HG03558 (cell line): ENCODE results near the gene KL.

Source experiments
- ATAC-seq: cut with Tn5 transposase; IDR thresholded peaks from one replicate; pipeline ENCODE4 v1.9.1; 2021; ENCODE audit warnings: moderate number of reproducible peaks; ENCODE audit not compliant: unreplicated experiment; ENCODE audit errors: extremely low read depth

The KL gene

DNA sequence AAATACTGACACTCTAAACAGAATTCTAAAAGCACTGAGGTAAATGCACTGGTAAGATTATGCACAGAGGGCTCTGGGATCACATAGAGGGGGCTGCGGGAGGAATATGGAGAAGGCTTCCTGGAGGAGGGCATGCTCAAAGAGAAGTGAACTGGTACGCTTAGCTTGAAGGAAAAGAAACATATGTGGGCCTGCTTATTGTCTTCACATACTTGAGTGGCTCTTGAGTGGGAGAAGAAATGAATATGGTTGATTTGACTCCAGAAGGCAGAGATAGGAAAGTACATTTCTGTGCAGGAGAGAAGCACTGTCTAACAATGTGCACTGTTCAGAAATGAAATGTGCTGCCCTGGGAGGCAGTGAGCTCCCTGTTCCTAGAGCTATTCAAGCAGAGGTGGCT, 91.1 kb downstream of the KL start:
- ATAC-seq, result no peak

DNA sequence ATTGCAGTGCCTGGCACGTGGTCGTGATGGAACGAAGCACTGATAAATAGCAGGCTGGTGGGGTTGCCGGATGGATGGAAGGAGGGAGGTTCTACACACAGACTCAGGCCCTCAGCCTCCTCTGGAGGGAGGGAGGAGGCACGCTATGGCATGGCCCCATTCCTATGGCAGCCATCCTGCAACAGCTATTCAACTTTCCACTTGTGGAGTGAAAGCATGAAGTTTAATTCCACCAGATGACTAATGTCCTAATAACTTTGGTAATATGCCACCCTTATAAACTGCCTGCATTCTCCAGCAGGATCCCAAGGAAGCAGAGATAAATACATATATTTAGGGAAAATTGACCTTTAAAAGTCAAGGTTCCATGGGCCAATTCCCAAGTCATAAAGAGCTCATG, 92.4 kb downstream of the KL start:
- ATAC-seq, result no peak

DNA sequence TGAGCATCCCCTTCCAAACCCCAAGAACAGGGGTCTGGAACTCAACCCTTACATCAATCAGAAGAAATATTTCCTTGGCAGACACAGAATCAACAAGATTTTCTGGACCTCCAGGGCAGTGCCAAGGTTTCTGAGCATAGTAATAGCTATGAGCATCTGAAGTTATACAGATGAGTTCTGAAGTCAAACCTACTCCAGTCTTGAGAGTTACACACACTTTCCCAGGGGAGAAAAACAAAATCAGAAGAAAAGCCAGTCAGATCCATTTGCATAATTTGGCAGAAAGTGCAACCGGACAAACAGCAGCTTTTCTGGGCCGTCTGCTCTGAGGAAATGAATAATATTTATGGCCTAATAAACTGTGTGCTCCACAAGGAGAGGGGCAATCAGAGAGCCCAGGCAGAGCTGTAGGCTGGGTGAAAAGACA, 93.1 kb downstream of the KL start:
- no peak for ATAC-seq

DNA sequence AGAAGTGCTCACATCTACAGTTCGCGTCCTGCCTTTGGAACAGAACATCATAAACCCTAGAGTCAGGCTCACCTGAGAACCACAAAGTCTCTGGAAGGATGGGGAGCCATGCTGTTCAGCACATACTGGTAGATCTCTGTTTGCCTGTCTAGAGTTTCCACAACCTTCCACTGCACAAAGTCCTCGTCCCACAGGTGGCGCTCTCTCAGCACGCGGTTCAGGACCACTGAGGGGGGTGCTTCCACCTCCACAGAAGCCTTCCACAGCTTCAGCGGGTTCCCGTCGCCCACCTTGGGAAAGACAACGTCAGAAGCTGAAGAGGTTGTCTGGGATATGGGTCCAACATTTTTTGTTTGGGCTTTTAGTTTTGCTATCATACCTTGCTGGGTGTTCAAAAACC, 93.6 kb downstream of the KL start:
- no peak for ATAC-seq

DNA sequence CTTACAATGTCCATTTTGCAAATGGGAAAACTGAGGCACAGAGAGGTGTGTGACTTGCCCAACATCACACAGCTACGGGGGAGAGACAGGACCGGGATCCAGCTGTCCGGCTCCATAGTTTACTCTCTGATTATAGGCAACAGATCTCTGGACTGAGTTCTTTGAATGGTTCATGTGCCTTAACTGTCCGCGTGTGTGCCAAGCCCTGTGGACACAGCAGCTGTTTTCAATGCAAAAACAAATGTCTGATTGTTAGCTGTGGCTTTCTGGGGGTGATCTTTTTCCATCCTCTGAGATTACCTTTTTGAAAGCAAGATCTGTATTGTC, 94.1 kb downstream of the KL start:
- ATAC-seq, result no peak

DNA sequence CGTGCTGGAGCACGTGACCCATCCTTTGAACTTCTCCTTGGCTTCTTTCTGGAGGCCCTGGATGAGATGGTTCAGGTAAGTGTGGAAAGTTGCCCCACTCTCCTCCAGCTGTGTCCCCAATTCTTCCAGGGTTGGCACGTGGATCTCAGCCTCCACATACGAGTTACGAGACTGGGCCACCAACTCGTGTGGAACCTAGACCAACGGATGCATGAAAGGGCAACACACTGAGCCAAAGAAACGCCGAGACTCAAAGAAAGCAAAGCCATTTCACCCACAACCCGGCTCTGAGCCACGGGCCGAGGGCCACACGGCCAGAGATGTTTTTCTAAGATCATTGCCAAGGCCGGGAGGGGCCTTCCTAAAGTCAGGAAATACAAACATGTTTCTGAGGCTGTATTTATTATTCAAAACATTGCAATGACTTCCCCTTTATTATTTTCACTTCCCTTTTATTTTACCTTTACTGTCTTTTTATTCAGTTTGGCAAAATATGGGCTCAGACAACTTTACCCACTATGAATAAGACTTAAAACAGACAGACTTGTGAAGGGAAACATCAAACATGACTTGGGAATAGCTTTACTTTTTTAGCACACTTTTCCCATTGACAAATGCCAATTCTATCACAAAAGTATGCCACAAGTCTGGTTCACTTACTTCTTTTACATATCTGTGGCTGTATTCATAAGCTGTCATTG, 94.6 kb downstream of the KL start:
- peak; percentile 25 for ATAC-seq

DNA sequence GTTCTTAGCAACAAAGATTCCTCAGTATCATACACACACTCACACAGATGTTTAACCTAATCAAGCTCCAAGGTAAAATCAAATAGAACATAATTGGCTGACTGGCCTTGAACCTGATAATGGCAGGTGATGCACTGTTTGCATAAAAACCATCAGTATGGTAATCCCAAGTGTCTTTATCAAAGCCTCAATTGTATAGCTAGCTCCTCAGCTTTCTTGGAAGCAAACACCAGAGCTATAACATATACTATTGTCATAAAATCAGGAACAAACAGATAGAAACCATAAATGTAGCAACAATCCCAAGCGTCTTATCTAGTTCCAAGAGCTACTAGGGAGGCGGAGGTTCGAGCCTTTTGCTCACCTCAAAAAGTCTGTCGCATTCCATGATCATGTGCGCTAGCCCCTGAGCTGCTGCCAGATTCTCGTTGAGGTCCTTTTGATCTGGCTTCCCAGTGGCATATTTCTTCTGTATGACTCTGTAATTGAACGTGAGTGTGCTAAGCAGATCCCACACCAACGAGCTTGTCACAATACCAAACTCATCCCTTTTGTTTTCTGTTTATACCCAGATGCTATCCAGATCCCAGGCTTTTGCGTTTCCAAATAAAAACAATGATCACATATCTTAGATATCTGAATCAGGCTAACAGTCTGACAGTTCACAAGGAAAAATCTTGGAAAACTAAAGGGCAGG, 95.3 kb downstream of the KL start:
- ATAC-seq, result no peak

DNA sequence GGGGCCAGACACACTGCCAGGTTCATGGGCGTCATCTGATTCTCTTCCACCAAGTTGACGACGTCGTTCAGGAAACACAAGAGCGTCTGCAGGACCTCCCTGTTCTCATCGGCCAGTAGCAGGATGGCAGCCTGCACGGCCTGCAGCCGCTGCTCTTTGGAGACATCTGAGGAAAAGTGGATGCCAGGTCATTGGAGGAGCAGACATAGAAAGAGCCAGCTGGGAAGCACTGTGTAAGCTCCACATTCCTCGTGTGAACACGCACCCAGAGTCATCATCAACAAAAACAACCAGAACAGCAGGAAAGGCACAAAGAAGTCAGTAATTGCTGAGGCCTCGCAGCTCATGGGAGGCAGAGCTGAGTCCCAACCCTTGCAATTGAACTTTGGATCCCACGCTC, 96.5 kb downstream of the KL start:
- no peak for ATAC-seq

DNA sequence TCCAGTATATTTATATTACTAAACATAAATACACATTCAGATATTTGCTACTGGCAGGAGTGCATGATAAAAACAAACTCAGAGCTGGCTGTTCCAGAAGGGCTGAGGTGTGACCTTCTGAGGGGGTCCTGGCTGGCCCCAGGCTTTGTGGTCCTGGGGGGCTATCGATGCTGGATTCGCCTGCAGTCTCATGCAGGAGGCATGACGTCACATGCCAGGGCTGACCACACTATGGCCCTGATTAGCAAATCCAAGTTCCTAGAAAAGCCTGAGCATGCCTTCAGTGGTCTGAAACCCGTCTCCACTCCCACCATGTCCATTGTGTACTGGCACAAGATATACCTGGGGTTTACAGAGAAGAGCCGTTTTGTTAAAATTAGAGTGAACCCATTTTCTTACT, 97.9 kb downstream of the KL start:
- ATAC-seq, result no peak

DNA sequence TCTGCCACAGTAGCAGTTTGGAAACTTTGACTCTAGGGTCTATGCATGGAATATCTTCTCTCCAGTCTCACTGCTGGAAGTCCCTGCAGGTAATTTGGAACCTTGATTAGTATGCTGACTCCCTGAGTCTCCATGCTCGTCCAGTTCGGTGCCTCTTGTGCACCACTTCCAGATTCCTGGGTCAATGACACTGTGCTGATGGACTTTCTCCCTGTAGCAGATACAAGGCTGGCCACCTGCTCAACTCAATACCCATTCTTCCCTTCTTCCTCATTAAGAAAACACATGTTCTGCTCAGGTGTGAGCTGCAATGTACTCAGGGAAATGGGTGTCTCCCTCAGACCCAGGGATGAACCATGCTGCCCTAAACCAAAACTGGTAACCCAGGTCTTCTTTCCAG, 99.1 kb downstream of the KL start:
- no peak for ATAC-seq
